ENCODE results near the gene EPHA4.

- TF ChIP-seq POLR2A (IDR thresholded peaks at IDR 0.05) (no peak), CTCF (IDR thresholded peaks at IDR 0.05) (no peak)
Observed at GRCh38 chr2:221447310-221447709, 124.8 kb downstream of the EPHA4 start.

All from vagina (tissue), 2 donors.